Skeletal muscle satellite cell (primary cell): ENCODE data around the gene LY86.

Experiments used
- H3K27me3 ChIP-seq: 2 replicates; pipeline ENCODE4 v1.7.0; 2013; ENCODE audit warnings: low read length; ENCODE audit not compliant: control insufficient read depth, insufficient read depth
- H3K36me3 ChIP-seq: 2 replicates; pipeline ENCODE4 v1.7.0; 2013; ENCODE audit warnings: mild to moderate bottlenecking, control low read depth, low read length; ENCODE audit not compliant: insufficient read depth
- H3K4me1 ChIP-seq: 2 replicates; pipeline ENCODE4 v1.7.0; 2013; ENCODE audit warnings: low read length; ENCODE audit not compliant: control insufficient read depth, insufficient read depth
- H3K4me2 ChIP-seq: 2 replicates; pipeline ENCODE4 v1.7.0; 2013; ENCODE audit warnings: mild to moderate bottlenecking, low read length
- H3K4me3 ChIP-seq: 2 replicates; pipeline ENCODE4 v1.7.0; 2013; ENCODE audit warnings: low read length
- H3K9ac ChIP-seq: 2 replicates; pipeline ENCODE4 v1.7.0; 2013; ENCODE audit warnings: mild to moderate bottlenecking, low read depth, low read length, moderate library complexity
- H3K9me3 ChIP-seq: replicated peaks from 2 replicates; pipeline ENCODE4 v1.7.0; 2013; ENCODE audit warnings: mild to moderate bottlenecking, control low read depth, low read length

LY86 gene

DNA sequence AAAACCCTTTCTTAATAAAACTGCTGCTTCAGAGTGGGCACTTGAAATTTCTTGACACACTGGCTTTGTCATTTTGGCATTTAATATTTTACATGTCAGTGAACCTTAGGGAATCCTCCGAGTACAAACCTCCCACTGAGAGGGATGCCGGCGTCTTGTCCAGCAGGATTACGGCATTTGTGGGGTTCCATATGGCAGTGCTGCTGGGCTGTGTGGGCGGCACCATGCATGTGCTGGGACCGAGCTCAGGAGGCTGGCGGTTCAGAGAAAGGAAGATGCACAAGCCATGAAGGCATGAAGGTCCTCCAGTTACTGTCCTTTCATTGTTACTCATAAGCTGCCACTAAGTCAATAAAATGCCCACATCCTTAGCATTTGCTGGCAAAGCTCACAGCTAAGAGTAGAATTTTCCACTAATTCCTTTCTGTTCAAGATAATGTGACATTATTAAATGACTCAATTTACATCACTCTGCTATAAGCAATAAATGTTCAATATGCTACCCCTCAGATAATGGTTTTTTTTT lies 61.4 kb downstream of the LY86 start:
- Histone ChIP-seq H3K4me3 (no peak overlapping the region), H3K4me1 (no peaks in the 10 kb centered on the region), H3K4me2 (no peak overlapping the region), H3K9ac (no peak overlapping the region), H3K27me3 (no peaks in the 10 kb centered on the region), H3K9me3 (no peaks in the 10 kb centered on the region), H3K36me3 (no peaks in the 10 kb centered on the region)

DNA sequence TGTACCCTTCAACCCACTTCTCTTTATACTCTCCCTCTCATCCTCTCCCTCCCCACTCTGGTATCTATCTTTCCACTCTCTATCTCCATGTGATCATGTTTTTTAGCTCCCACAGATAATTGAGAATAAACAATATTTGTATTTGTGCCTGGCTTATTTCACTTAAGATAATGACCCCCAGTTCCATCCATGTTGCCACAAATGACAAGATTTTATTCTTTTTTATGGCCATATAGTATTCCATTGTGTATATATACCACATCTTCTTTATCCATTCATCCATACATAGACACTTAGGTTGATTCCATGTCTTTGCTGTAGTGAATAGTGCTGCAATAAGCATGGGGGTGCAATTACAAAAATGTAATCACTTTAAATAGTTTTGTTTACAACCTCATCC lies 62.3 kb downstream of the LY86 start:
- H3K4me3 ChIP-seq, result no peak overlapping the region
- no peaks in the 10 kb centered on the region for H3K9me3 ChIP-seq
- H3K4me1 ChIP-seq, result no peaks in the 10 kb centered on the region
- H3K9ac ChIP-seq, result no peak overlapping the region
- no peaks in the 10 kb centered on the region for H3K27me3 ChIP-seq
- H3K4me2 ChIP-seq, result no peak overlapping the region
- no peaks in the 10 kb centered on the region for H3K36me3 ChIP-seq

DNA sequence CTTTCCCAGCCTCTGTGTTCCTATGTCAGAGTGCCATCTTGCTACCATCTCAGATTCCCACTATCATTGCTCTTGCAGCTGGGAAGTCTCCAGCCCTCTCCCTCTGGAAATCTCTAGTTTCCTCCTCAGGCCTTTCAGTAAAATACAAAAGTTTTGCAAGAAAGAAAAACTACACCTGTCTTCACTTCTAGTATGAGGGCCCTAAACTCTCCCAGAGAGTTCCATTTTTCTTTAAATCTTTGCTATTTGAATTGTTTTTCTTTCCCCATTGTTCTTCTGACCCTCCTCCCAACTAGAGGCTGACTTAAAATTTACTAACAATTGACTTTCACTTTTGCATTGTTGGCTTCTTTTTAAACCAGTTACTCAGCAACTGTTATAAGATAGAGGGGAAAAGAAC lies 62.8 kb downstream of the LY86 start:
- Histone ChIP-seq H3K36me3 (no peaks in the 10 kb centered on the region), H3K9me3 (no peaks in the 10 kb centered on the region), H3K4me3 (no peak overlapping the region), H3K27me3 (no peaks in the 10 kb centered on the region), H3K4me1 (no peaks in the 10 kb centered on the region), H3K9ac (no peak overlapping the region), H3K4me2 (no peak overlapping the region)

DNA sequence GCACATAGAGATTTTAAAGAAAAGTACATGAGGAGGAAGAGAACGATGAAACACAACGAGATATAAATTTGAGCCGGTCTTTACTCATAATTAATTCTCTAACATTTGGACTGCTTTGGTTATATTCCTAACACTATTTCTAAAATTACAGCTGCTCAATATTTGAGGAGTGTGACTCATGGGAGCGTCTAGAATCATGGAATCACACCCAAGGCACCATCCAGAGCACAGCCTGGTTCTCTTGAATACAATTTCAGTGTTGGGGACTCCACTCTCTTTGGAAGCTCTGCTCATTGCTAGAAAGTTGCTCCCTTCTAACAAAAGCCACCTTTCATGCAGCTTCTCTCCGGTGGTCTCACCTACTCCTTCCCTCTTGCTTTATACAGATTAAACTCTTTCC lies 64.4 kb downstream of the LY86 start:
- H3K27me3 ChIP-seq, result no peaks in the 10 kb centered on the region
- no peak overlapping the region for H3K4me3 ChIP-seq
- no peaks in the 10 kb centered on the region for H3K4me1 ChIP-seq
- no peak overlapping the region for H3K4me2 ChIP-seq
- no peak overlapping the region for H3K9ac ChIP-seq
- H3K9me3 ChIP-seq, result no peaks in the 10 kb centered on the region
- H3K36me3 ChIP-seq, result no peaks in the 10 kb centered on the region

DNA sequence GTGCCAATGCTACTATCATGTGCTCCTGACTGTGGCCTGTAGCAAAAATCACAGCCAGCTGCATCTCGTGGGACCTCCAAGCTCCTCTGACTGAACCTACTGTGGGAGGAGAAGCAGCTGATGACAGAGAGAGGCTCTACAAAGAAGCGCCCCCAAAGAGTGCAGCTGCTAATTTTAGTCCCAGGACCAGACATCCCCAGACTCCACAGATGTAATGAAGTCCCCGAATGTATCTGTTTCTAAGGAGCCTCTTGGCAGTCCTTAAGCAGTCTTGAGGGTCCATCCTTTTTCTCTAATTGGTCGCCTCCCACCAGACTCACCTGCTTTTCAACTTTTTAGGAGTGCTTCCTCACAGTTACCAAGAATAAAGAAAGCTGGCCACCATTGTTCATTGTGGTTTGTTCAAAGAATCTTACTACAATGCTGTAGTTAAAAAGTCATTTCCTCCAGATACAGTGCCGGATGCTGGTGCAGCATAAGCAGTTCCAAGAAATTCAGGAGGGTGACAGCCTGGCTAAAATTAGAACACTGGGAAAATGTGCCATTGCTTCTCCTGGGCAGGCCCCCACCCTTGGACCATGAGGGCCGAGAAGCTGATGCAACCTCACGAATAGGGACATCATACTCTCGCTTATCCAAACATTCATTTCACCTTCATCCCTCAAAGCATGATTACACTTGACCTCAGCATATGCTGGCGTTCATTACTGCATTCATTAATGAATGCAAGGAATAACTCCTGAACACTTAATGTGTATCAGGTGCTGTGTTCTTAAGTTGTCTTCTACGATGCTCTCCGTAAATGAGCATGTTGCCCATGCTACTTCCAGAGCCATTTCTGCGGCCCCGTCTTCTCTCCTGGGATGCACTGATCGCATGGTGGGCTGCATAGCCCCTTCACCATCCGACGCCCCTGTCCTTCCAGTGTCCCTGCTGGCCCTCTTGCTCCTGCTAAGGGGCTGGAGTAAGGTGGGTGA lies 66.4 kb downstream of the LY86 start:
- Histone ChIP-seq H3K9me3 (no peaks in the 10 kb centered on the region), H3K4me1 (no peaks in the 10 kb centered on the region), H3K36me3 (no peaks in the 10 kb centered on the region), H3K4me3 (no peak overlapping the region), H3K27me3 (no peaks in the 10 kb centered on the region), H3K9ac (no peak overlapping the region), H3K4me2 (no peak overlapping the region)

DNA sequence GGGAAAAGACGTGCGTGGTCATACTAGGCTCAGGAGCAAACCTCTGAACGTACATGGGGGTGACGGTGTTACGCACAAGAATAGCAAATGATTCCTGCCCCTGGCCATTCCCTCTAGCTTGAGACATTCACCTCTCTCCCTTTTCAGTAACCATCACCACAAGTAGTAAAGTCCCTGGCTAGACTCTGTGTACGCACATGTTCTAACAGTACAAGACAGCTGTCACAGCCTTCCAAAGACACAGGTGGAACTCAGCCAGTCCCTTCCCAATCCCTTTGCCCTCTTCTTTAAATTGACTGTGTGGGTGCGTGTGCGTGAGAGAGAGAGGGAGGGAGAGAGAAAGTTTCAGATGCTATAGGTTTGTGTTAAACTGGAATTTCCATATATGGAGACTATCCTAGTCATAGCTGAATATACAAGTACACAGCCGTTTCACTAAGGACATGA lies 67.3 kb downstream of the LY86 start:
- no peak overlapping the region for H3K9ac ChIP-seq
- H3K27me3 ChIP-seq, result peaks cover 4% of the 10 kb centered on the region
- no peaks in the 10 kb centered on the region for H3K9me3 ChIP-seq
- H3K4me1 ChIP-seq, result no peaks in the 10 kb centered on the region
- no peak overlapping the region for H3K4me2 ChIP-seq
- H3K36me3 ChIP-seq, result no peaks in the 10 kb centered on the region
- no peak overlapping the region for H3K4me3 ChIP-seq

DNA sequence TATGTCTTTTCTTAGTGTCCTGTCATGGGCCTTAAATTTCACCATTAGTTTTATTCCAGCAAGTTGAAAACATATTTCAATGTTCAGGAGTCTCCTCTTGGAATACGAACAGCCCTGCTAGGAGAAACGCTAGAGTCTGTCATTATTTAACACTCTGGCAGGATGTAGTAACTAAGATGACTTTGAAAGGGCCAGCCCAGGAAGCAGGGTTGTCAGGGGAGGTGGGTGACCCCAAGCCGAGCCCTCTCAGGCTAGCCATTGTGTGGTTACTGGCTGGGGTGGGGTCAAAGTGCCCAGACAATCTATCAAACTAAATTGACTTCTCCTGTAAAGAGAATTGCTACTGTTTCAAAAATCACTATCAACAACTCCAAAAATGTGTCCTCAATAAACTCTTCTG lies 67.8 kb downstream of the LY86 start:
- H3K4me2 ChIP-seq, result no peak overlapping the region
- no peak overlapping the region for H3K4me3 ChIP-seq
- no peaks in the 10 kb centered on the region for H3K4me1 ChIP-seq
- H3K36me3 ChIP-seq, result no peaks in the 10 kb centered on the region
- peaks cover 4% of the 10 kb centered on the region for H3K27me3 ChIP-seq
- H3K9me3 ChIP-seq, result no peaks in the 10 kb centered on the region
- H3K9ac ChIP-seq, result no peak overlapping the region

DNA sequence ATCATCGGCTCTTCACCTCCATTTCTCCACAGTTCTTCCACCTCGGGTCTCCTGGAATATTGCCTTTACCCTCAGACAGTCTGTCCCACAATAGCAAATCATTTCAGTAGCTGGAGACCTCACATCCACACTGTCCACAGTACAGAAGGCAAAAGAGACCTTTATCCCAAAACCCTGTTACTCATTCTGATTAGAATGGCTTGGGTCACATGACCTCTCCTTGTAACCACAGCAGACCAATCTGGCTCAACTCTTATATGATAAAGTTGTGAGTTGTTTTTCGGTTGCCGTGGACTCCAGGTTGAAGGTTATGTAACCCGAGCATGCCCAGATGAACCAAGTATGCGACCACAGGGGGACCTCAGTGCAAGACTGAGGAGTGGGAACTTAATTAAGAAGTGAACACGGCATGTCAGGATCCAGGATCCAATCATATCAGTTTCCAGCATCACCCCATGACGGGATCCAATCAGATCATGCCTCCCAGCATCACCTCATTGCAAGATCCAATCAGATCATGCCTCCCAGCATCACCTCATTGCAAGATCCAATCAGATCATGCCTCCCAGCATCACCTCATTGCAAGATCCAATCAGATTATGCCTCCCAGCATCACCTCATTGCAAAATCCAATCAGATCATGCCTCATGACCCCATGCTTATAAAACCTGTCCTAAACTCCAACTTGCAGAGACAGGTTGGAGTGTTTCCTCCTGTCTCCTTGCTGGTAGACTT lies 68.7 kb downstream of the LY86 start:
- H3K27me3 ChIP-seq, result peaks cover 4% of the 10 kb centered on the region
- no peaks in the 10 kb centered on the region for H3K4me1 ChIP-seq
- no peak overlapping the region for H3K9ac ChIP-seq

DNA sequence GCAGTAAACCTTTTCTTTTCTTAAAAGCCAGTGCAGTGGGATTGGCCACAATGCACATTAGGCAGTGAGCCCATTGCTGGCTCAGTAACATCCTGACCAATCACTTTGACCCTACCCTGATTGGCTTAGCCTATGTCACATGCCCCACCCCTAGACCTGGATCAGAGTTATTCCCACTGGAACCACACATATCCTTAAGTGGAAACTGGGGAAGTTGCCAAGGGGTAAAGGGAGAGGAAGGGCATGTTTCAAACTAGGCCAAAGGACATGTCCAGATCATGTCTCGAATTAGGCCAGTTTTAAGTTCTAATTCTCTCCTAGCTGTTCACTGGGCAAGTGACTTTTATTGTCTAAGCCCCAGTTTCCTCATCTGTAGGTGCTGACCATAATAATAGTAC lies 69.3 kb downstream of the LY86 start:
- Histone ChIP-seq H3K9me3 (no peaks in the 10 kb centered on the region), H3K4me3 (no peak overlapping the region), H3K4me2 (no peak overlapping the region), H3K9ac (no peak overlapping the region), H3K4me1 (no peaks in the 10 kb centered on the region), H3K36me3 (no peaks in the 10 kb centered on the region), H3K27me3 (peaks cover 4% of the 10 kb centered on the region)

More for the DNA sequence above, 68.7 kb downstream of the LY86 start:
- no peaks in the 10 kb centered on the region for H3K9me3 ChIP-seq
- no peaks in the 10 kb centered on the region for H3K36me3 ChIP-seq
- no peak overlapping the region for H3K4me3 ChIP-seq
- no peak overlapping the region for H3K4me2 ChIP-seq

DNA sequence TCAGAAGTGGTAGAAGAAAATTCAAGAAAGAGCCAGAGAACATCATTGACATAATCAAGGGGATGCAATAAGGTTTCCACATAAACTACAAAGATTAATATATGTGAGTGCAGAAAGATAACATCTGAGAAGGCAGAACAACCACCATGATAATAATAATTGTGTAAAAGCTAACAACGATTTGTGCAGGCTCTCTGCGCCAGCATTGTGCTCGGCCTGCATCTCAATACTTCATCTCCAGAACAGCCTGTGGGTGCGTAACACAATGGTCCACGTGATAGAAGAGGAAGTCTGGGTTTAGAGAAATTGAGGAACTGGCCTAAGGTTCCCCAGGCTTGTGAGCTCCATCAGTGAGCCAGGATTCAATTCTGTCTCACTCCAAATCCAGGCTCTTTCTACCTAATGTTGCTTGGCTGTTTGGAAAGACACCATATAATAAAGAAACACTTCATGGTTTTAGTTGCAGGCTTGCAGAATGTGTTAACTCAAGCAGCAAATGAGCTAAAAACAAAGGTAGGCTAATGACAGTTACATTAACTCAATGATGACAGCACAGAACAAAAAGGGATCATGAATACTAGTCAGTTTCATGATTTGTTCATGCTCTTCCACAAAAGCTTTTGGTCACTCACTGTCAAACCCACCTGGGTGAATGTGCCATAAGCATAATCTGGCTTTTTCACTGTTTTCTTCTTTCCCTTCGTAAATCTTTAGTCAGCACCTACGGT lies 71.2 kb downstream of the LY86 start:
- H3K4me1 ChIP-seq, result no peaks in the 10 kb centered on the region

More for the DNA sequence above, 71.2 kb downstream of the LY86 start:
- no peak overlapping the region for H3K4me3 ChIP-seq
- no peaks in the 10 kb centered on the region for H3K36me3 ChIP-seq
- peaks cover 10% of the 10 kb centered on the region for H3K27me3 ChIP-seq
- no peak overlapping the region for H3K9ac ChIP-seq
- no peak overlapping the region for H3K4me2 ChIP-seq
- H3K9me3 ChIP-seq, result no peaks in the 10 kb centered on the region
